Measurements from ENCODE around the gene NRGN. TPM values are rescaled to one million over a fixed set of nuclear protein-coding genes. Genes with fewer than 3 reads are reported as not detected.

NRGN gene
- total RNA-seq, 1 experiment from 2014 or later, result 2.9 TPM

GRCh38 chr11:124718801-124719200 lies 20.9 kb upstream of the NRGN start (continued):
- TF ChIP-seq ARID4B (CRISPR knock-in tag; IDR thresholded peaks at IDR 0.05; ENCODE audit: borderline replicate concordance) (no peak), NR1H2 (CRISPR knock-in tag; IDR thresholded peaks at IDR 0.05) (no peak), ZNF263 (CRISPR knock-in tag; IDR thresholded peaks at IDR 0.05; ENCODE audit: low read depth) (no peak)

- ChIA-PET POLR2A (no interaction called here), CTCF (no interaction called here)
- no peak for ATAC-seq
Measured at GRCh38 chr11:124719534-124719933, 20.2 kb upstream of the NRGN start.

More at GRCh38 chr11:124719534-124719933, 20.2 kb upstream of the NRGN start:
- peaks cover 100% of the 10 kb centered on the region for H3K27me3 Mint-ChIP-seq (ENCODE audit: low read depth)
- peaks cover 50% of the 10 kb centered on the region for H3K4me1 Mint-ChIP-seq
- no peaks in the 10 kb centered on the region for H3K9me3 Mint-ChIP-seq
- peak overlapping the region; percentile 81 for H3K4me3 Mint-ChIP-seq
- no peak for DNase-seq (ENCODE audit: low spot score)
- TF ChIP-seq MXD4 (CRISPR knock-in tag; IDR thresholded peaks at IDR 0.05; ENCODE audit: borderline replicate concordance) (no peak), ZNF423 (CRISPR knock-in tag; IDR thresholded peaks at IDR 0.05) (no peak), HMGXB4 (CRISPR knock-in tag; IDR thresholded peaks at IDR 0.05) (no peak), FOXJ3 (CRISPR knock-in tag; IDR thresholded peaks at IDR 0.05; ENCODE audit: borderline replicate concordance) (no peak), ZNF416 (CRISPR knock-in tag; IDR thresholded peaks at IDR 0.05) (no peak), USF1 (CRISPR knock-in tag; IDR thresholded peaks at IDR 0.05) (no peak), KAT7 (CRISPR knock-in tag; IDR thresholded peaks at IDR 0.05; ENCODE audit: borderline replicate concordance) (no peak), MLX (CRISPR knock-in tag; IDR thresholded peaks at IDR 0.05) (no peak), GABPB1 (CRISPR knock-in tag; IDR thresholded peaks at IDR 0.05) (no peak), ELF4 (CRISPR knock-in tag; IDR thresholded peaks at IDR 0.05; ENCODE audit: low read depth) (no peak), PRDM15 (CRISPR knock-in tag; IDR thresholded peaks at IDR 0.05) (no peak), TCF7 (CRISPR knock-in tag; IDR thresholded peaks at IDR 0.05; ENCODE audit: low read depth) (no peak), ZNF263 (CRISPR knock-in tag; IDR thresholded peaks at IDR 0.05; ENCODE audit: low read depth) (no peak), E2F1 (CRISPR knock-in tag; IDR thresholded peaks at IDR 0.05) (no peak), NFYB (CRISPR knock-in tag; conservative IDR thresholded peaks at IDR 0.05; ENCODE audit: low read depth) (no peak), JUN (CRISPR knock-in tag; IDR thresholded peaks at IDR 0.05) (no peak), IRF1 (CRISPR knock-in tag; IDR thresholded peaks at IDR 0.05) (no peak)
- H3K27ac Mint-ChIP-seq, result no peak overlapping the region
- H3K36me3 Mint-ChIP-seq, result no peaks in the 10 kb centered on the region
